NCI-H526 (cell line): ENCODE data around the gene RDH5.

ENCODE experiments used
- DNase-seq, 2 experiments: peaks; one replicate each; lab custom pipeline; 2025; lab: John Stamatoyannopoulos, UW

Gene RDH5

GRCh38 chr12:55712700-55713415, 7.3 kb upstream of the RDH5 start:
- DNase-seq: no peak

- DNase-seq: no peak
Observed at GRCh38 chr12:55713721-55714120, 6.5 kb upstream of the RDH5 start.

GRCh38 chr12:55715169-55715764, 4.9 kb upstream of the RDH5 start:
- DNase-seq: no peak

- DNase-seq: peak; percentile 83 to 92
Observed at GRCh38 chr12:55715833-55716581, 4.2 kb upstream of the RDH5 start, which contains the start of gene BLOC1S1. Gene BLOC1S1 (plus strand): TSS chr12:55716046. CDS start chr12:55716052, 6 bp downstream.

GRCh38 chr12:55716582-55716957, 3.6 kb upstream of the RDH5 start:
- no peak for DNase-seq

- no peak for DNase-seq
Observed at GRCh38 chr12:55717011-55718007, 2.9 kb upstream of the RDH5 start.

GRCh38 chr12:55718015-55718414, 2.2 kb upstream of the RDH5 start:
- DNase-seq: peak in 1 of 2 experiments; percentile 20

- peak; percentile 56 to 83 for DNase-seq
Observed at GRCh38 chr12:55718624-55719275, 1.4 kb upstream of the RDH5 start.

- no peak for DNase-seq
Observed at GRCh38 chr12:55719371-55719770, 822 bp upstream of the RDH5 start.

- peak; percentile 20 to 56 for DNase-seq
Observed at GRCh38 chr12:55720894-55721444, 776 bp downstream of the RDH5 start.

- DNase-seq: no peak
Observed at GRCh38 chr12:55721601-55722213, 1.5 kb downstream of the RDH5 start.

GRCh38 chr12:55722948-55723347, 2.8 kb downstream of the RDH5 start:
- no peak for DNase-seq

GRCh38 chr12:55723516-55724225, 3.5 kb downstream of the RDH5 start:
- no peak for DNase-seq

GRCh38 chr12:55724226-55724939, 4.2 kb downstream of the RDH5 start:
- peak in 1 of 2 experiments; percentile 74 for DNase-seq

- no peak for DNase-seq
Observed at GRCh38 chr12:55724940-55725309, 4.7 kb downstream of the RDH5 start.

- DNase-seq: no peak
Observed at GRCh38 chr12:55725556-55725955, 5.4 kb downstream of the RDH5 start.

GRCh38 chr12:55726971-55727370, 6.8 kb downstream of the RDH5 start:
- DNase-seq: no peak

GRCh38 chr12:55727643-55728185, 7.5 kb downstream of the RDH5 start:
- peak in 1 of 2 experiments; percentile 27 for DNase-seq
